Measurements from ENCODE around the gene USP24. TPM values are rescaled to one million over a fixed set of nuclear protein-coding genes. Genes with fewer than 3 reads are reported as not detected.

The USP24 gene
- total RNA-seq, 1 experiment from 2014 or later: 45.7 TPM

- H3K36me3 Mint-ChIP-seq (ENCODE audit: insufficient read depth, unreplicated experiment): peaks cover 69% of the 10 kb centered on the region
Observed at GRCh38 chr1:55067022-55067778, 148.0 kb downstream of the USP24 start.

DNA sequence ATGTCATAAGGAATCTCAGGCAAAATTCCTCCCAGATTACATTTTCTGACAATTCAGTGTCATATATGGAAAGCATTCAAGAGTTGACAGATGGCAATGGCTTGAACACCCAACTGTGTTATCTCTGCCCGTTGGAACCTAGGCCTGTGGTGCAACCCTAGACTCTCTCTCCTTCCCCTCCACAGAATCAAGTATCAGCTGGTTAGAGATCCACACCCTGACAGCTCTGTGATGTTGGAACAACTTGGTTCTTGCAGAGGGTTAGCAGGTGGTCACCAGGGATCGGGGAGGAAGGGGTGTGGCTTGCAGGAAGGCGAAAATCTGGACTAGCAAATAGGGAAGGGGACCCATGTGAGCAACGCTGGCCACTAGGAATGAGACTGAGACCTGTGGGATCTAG, 149.5 kb downstream of the USP24 start:
- POLR2A ChIA-PET: no interaction called here
- Mint-ChIP-seq H3K4me3 (ENCODE audit: unreplicated experiment) (no peak overlapping the region), H3K36me3 (ENCODE audit: insufficient read depth, unreplicated experiment) (peaks cover 54% of the 10 kb centered on the region), H3K27ac (ENCODE audit: low read depth, unreplicated experiment) (no peak overlapping the region), H3K27me3 (ENCODE audit: insufficient read depth, unreplicated experiment) (no peaks in the 10 kb centered on the region), H3K9me3 (ENCODE audit: unreplicated experiment) (no peaks in the 10 kb centered on the region), H3K4me1 (ENCODE audit: insufficient read depth, unreplicated experiment) (peaks cover 6% of the 10 kb centered on the region)
- BruUV-seq (replicated peaks): no TSS peak
- CTCF ChIA-PET: interaction anchor here (0.6 to 1.1 kb wide), 2 partner anchors 13 to 43 kb away, joined by 3 read pairs; no protein-coding TSS in a partner anchor
- intact Hi-C loops (cut with micrococcal nuclease): no loop called here
- TF ChIP-seq, protein P1, sequence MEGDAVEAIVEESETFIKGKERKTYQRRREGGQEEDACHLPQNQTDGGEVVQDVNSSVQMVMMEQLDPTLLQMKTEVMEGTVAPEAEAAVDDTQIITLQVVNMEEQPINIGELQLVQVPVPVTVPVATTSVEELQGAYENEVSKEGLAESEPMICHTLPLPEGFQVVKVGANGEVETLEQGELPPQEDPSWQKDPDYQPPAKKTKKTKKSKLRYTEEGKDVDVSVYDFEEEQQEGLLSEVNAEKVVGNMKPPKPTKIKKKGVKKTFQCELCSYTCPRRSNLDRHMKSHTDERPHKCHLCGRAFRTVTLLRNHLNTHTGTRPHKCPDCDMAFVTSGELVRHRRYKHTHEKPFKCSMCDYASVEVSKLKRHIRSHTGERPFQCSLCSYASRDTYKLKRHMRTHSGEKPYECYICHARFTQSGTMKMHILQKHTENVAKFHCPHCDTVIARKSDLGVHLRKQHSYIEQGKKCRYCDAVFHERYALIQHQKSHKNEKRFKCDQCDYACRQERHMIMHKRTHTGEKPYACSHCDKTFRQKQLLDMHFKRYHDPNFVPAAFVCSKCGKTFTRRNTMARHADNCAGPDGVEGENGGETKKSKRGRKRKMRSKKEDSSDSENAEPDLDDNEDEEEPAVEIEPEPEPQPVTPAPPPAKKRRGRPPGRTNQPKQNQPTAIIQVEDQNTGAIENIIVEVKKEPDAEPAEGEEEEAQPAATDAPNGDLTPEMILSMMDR (IDR thresholded peaks at IDR 0.05; ENCODE audit: unreplicated experiment): no peak
- no peak for DNase-seq (ENCODE audit: unreplicated experiment)

More at GRCh38 chr1:55067022-55067778, 148.0 kb downstream of the USP24 start:
- intact Hi-C loops (cut with micrococcal nuclease): no loop called here
- POLR2A ChIA-PET: no interaction called here
- Mint-ChIP-seq H3K4me1 (ENCODE audit: insufficient read depth, unreplicated experiment) (peaks cover 6% of the 10 kb centered on the region), H3K4me3 (ENCODE audit: unreplicated experiment) (no peak overlapping the region), H3K27ac (ENCODE audit: low read depth, unreplicated experiment) (no peak overlapping the region), H3K27me3 (ENCODE audit: insufficient read depth, unreplicated experiment) (no peaks in the 10 kb centered on the region), H3K9me3 (ENCODE audit: unreplicated experiment) (no peaks in the 10 kb centered on the region)
- TF ChIP-seq, protein P1 (IDR thresholded peaks at IDR 0.05; ENCODE audit: unreplicated experiment): no peak
- CTCF ChIA-PET: no interaction called here
- BruUV-seq (replicated peaks): no TSS peak
- no peak for DNase-seq (ENCODE audit: unreplicated experiment)

DNA sequence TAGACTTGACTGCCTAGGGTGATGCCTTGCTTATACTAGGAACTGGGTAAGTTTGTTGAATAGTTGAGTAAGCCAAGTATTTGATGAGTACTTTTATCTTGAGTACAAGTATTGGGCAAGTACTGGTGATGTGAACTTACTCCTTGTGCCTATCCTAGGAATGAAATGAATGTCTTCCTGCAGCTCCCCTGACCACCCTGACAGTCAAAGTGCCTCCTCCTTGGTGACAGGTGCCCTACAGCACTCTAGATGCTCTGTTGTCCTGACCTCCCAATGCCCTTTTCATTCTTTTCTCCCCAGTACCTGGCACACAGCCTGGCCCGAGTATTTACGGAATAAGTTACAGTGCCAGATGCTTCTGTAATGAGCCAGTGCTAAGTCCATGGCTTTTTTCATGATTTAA, 150.3 kb downstream of the USP24 start:
- DNase-seq (ENCODE audit: unreplicated experiment): peak; percentile 43
- H3K27me3 Mint-ChIP-seq (ENCODE audit: insufficient read depth, unreplicated experiment): no peaks in the 10 kb centered on the region
- H3K27ac Mint-ChIP-seq (ENCODE audit: low read depth, unreplicated experiment): peak overlapping the region; percentile 61
- H3K4me3 Mint-ChIP-seq (ENCODE audit: unreplicated experiment): no peak overlapping the region
- no peaks in the 10 kb centered on the region for H3K9me3 Mint-ChIP-seq (ENCODE audit: unreplicated experiment)
- POLR2A ChIA-PET: no interaction called here
- CTCF ChIA-PET: no interaction called here
- TF ChIP-seq, protein P1 (IDR thresholded peaks at IDR 0.05; ENCODE audit: unreplicated experiment): no peak
- H3K36me3 Mint-ChIP-seq (ENCODE audit: insufficient read depth, unreplicated experiment): peaks cover 46% of the 10 kb centered on the region
- intact Hi-C loops (cut with micrococcal nuclease): no loop called here
- H3K4me1 Mint-ChIP-seq (ENCODE audit: insufficient read depth, unreplicated experiment): peaks cover 13% of the 10 kb centered on the region
- no TSS peak for BruUV-seq (replicated peaks)

- POLR2A ChIA-PET: no interaction called here
- intact Hi-C loops (cut with micrococcal nuclease): no loop called here
- Mint-ChIP-seq H3K9me3 (ENCODE audit: unreplicated experiment) (no peaks in the 10 kb centered on the region), H3K27me3 (ENCODE audit: insufficient read depth, unreplicated experiment) (no peaks in the 10 kb centered on the region), H3K4me1 (ENCODE audit: insufficient read depth, unreplicated experiment) (peaks cover 13% of the 10 kb centered on the region), H3K36me3 (ENCODE audit: insufficient read depth, unreplicated experiment) (peaks cover 39% of the 10 kb centered on the region), H3K4me3 (ENCODE audit: unreplicated experiment) (no peak overlapping the region), H3K27ac (ENCODE audit: low read depth, unreplicated experiment) (no peak overlapping the region)
- CTCF ChIA-PET: interaction anchor here (0.8 kb wide), 1 partner anchor 9 kb away, joined by 3 read pairs; no protein-coding TSS in a partner anchor
- TF ChIP-seq, protein P1 (IDR thresholded peaks at IDR 0.05; ENCODE audit: unreplicated experiment): no peak
- BruUV-seq (replicated peaks): no TSS peak
- peak; percentile 30 for DNase-seq (ENCODE audit: unreplicated experiment)
Observed at GRCh38 chr1:55064071-55064581, 151.0 kb downstream of the USP24 start.
